NCI-H2227 treated with DMSO at 0.1 percent for 48 hours (cell line): ENCODE data around the gene RABGEF1.
"Not testable (repeated sequence)": the region's sequence is repeated elsewhere in the genome, so short reads cannot be mapped to it uniquely, and the experiment has no call there.

Source experiments
- DNase-seq: peaks from one replicate; lab custom pipeline; 2025; lab: John Stamatoyannopoulos, UW

Gene RABGEF1

GRCh38 chr7:66740302-66740979 is at the start of gene RABGEF1:
TSS of gene RABGEF1 (plus strand) at chr7:66740733. CDS start at chr7:66771900, 31,167 bp downstream.
- DNase-seq: peak; percentile 81

- DNase-seq: no peak
These were observed 47.2 kb upstream of the RABGEF1 start for GRCh38 chr7:66693331-66693730.

GRCh38 chr7:66694286-66694685 is 46.2 kb upstream of the RABGEF1 start:
- DNase-seq: no peak

- not testable (repeated sequence) for DNase-seq
These were observed 45.1 kb upstream of the RABGEF1 start for GRCh38 chr7:66695417-66695816.

GRCh38 chr7:66696134-66696533 is 44.4 kb upstream of the RABGEF1 start:
- DNase-seq: not testable (repeated sequence)

- DNase-seq: no peak
These were observed 43.8 kb upstream of the RABGEF1 start for GRCh38 chr7:66696774-66697191.

- no peak for DNase-seq
These were observed 42.8 kb upstream of the RABGEF1 start for GRCh38 chr7:66697449-66698438.

GRCh38 chr7:66698652-66699205 is 41.8 kb upstream of the RABGEF1 start:
- no peak for DNase-seq

- DNase-seq: no peak
These were observed 40.5 kb upstream of the RABGEF1 start for GRCh38 chr7:66699998-66700397.

- no peak for DNase-seq
These were observed 39.9 kb upstream of the RABGEF1 start for GRCh38 chr7:66700633-66701131.

- DNase-seq: no peak
These were observed 32.7 kb upstream of the RABGEF1 start for GRCh38 chr7:66707825-66708224.

- DNase-seq: not testable (repeated sequence)
These were observed 29.8 kb upstream of the RABGEF1 start for GRCh38 chr7:66710752-66711151.

GRCh38 chr7:66713687-66714086 is 26.8 kb upstream of the RABGEF1 start:
- no peak for DNase-seq

GRCh38 chr7:66716634-66717033 is 23.9 kb upstream of the RABGEF1 start:
- not testable (repeated sequence) for DNase-seq

GRCh38 chr7:66720561-66720960 is 20.0 kb upstream of the RABGEF1 start:
- no peak for DNase-seq

- DNase-seq: no peak
These were observed 14.7 kb upstream of the RABGEF1 start for GRCh38 chr7:66725843-66726242.

- no peak for DNase-seq
These were observed 13.5 kb upstream of the RABGEF1 start for GRCh38 chr7:66727058-66727457.

- no peak for DNase-seq
These were observed 12.0 kb upstream of the RABGEF1 start for GRCh38 chr7:66728571-66728970.

- DNase-seq: no peak
These were observed 11.3 kb upstream of the RABGEF1 start for GRCh38 chr7:66729274-66729673.

- DNase-seq: no peak
These were observed 8.5 kb upstream of the RABGEF1 start for GRCh38 chr7:66731986-66732385.

- DNase-seq: no peak
These were observed 8.1 kb upstream of the RABGEF1 start for GRCh38 chr7:66732439-66732838.

- DNase-seq: no peak
These were observed 6.5 kb upstream of the RABGEF1 start for GRCh38 chr7:66734006-66734405.
